Heart left ventricle (tissue), 13 donors: ENCODE measurements around the gene TSPAN31.

Source experiments
- CTCF ChIP-seq, 12 donors: fragments of 200-600 bp; sonication (generic) in 4 of 12; IDR thresholded peaks; one replicate each; pipeline versions ENCODE4 v1.5.0 to v1.8.0; 2018 to 2022; ENCODE audit warnings: antibody characterized with exemption in 12 of 12, mild to moderate bottlenecking in 5 of 12
- POLR2A ChIP-seq, 2 donors: fragments of 450-650 bp; IDR thresholded peaks; one replicate each; pipeline ENCODE4 v1.6.1; 2017; ENCODE audit warnings: antibody characterized with exemption in 2 of 2, mild to moderate bottlenecking in 2 of 2, moderate library complexity in 2 of 2
- donor health status: ischemic (EF 13 %, LVEDD 7.1; RV severe dilation, severe dysfunction).
- donor health status: DM: no; HTN: yes; CAD: no.
- donor health status: DM: no; HTN: no; CAD: no.
- donor health status: ischemic (EF 25% LVEDD 6.9; RV normal size, moderate dysfunction).
- donor health status: ischemic (EF 25% LVEDD 5.7; RV mildly dilated, moderate dysfunction).
- donor health status: ischemic (EF 35%, LVEDD 5.7; RV mildly dilated, moderate dysfunction).
- donor health status: nonischemic (EF 11% LVEDD 7.7; RV severe dilation, severe dysfunction).
- donor health status: DM: yes; HTN: yes; CAD: no.
- donor health status: PGD.
- donor health status: ischemic (EF 29% LVEDD 5.4; RV normal size, mild dysfunction).
- donor health status: nonischemic (EF 23%, LVEDD 6.1; RV moderate dilation, normal function).

GRCh38 chr12:57780284-57780897, 35.6 kb downstream of the TSPAN31 start:
- no peak for TF ChIP-seq CTCF (IDR thresholded peaks at IDR 0.05)
- TF ChIP-seq POLR2A (IDR thresholded peaks at IDR 0.05): no peak
